ENCODE results near the gene GALNT3.

The GALNT3 gene

DNA sequence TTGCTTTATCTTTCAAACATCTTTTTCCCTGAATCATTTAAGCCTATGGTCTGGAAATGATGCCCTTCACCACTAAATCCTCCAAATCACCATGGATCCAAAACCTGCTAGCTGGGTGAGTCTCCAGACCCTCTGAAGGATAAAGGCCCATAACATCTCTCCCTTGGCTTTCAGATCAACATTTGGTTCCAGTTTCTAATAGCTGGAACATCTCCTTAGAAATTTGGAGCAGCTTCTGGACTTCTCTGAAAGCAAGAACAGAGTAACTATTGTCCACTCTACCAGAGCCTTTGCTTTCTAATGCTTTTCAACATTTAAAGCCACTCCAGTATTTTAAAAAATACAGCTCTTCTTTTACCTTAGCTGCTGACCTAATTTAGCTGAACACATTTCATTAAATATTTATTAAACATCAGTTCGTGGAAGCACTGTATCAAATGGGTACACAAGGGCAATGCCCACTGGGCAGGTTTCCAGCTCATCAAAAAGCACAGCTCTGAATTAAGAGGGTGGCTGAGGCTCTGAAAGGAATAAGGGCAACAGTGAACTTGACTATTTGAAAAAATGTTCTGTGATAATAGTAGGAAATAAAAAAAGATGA, 75.3 kb downstream of the GALNT3 start:
- H3K4me3 ChIP-seq (ENCODE audit: low read depth, low read length), result no peak overlapping the region
- DNase-seq (ENCODE audit: low read depth), result no peak
- no peak for TF ChIP-seq CTCF (IDR thresholded peaks at IDR 0.05; ENCODE audit: insufficient read depth, low read depth, low read length, missing control alignments)

- H3K4me3 ChIP-seq (ENCODE audit: low read depth, low read length), result no peak overlapping the region
- DNase-seq (ENCODE audit: low read depth), result no peak
- TF ChIP-seq CTCF (IDR thresholded peaks at IDR 0.05; ENCODE audit: insufficient read depth, low read depth, low read length, missing control alignments), result no peak
Measured at GRCh38 chr2:165716091-165716490, 78.0 kb downstream of the GALNT3 start.

- no peak for TF ChIP-seq CTCF (IDR thresholded peaks at IDR 0.05; ENCODE audit: insufficient read depth, low read depth, low read length, missing control alignments)
- H3K4me3 ChIP-seq (ENCODE audit: low read depth, low read length), result no peak overlapping the region
- no peak for DNase-seq (ENCODE audit: low read depth)
Measured at GRCh38 chr2:165706960-165707487, 87.0 kb downstream of the GALNT3 start.

- no peak overlapping the region for H3K4me3 ChIP-seq (ENCODE audit: low read depth, low read length)
- TF ChIP-seq CTCF (IDR thresholded peaks at IDR 0.05; ENCODE audit: insufficient read depth, low read depth, low read length, missing control alignments), result no peak
- no peak for DNase-seq (ENCODE audit: low read depth)
Measured at GRCh38 chr2:165701147-165701546, 92.9 kb downstream of the GALNT3 start.

GRCh38 chr2:165700531-165700930, 93.5 kb downstream of the GALNT3 start:
- no peak overlapping the region for H3K4me3 ChIP-seq (ENCODE audit: low read depth, low read length)
- TF ChIP-seq CTCF (IDR thresholded peaks at IDR 0.05; ENCODE audit: insufficient read depth, low read depth, low read length, missing control alignments), result no peak
- DNase-seq (ENCODE audit: low read depth), result no peak

DNA sequence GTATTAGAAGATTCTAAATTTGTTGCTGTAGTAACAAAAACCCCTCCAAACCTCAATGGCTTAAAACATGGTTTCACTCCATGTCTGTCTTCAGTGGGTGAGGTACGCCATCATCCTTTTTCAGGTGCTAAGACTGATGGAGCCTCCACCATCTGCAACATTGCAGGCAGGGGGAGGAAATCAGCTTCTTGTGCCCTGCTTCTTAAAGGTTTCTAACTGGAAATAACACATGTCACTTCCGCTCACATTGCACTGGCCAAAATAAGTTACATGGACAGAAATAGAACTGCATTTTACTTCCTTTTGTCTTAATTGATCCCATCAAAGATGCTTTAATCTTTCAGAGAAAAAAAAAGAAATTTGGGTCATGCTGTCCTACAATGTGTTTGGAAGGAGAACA, 94.1 kb downstream of the GALNT3 start:
- H3K4me3 ChIP-seq (ENCODE audit: low read depth, low read length), result no peak overlapping the region
- TF ChIP-seq CTCF (IDR thresholded peaks at IDR 0.05; ENCODE audit: insufficient read depth, low read depth, low read length, missing control alignments), result no peak
- DNase-seq (ENCODE audit: low read depth), result peak; percentile 3

GRCh38 chr2:165698444-165698884, 95.6 kb downstream of the GALNT3 start:
- TF ChIP-seq CTCF (IDR thresholded peaks at IDR 0.05; ENCODE audit: insufficient read depth, low read depth, low read length, missing control alignments), result peak; percentile 32
- H3K4me3 ChIP-seq (ENCODE audit: low read depth, low read length), result no peak overlapping the region
- DNase-seq (ENCODE audit: low read depth), result peak; percentile 46
